ENCODE results near the gene CGB1. TPM values are rescaled to one million over a fixed set of nuclear protein-coding genes. Genes with fewer than 3 reads are reported as not detected.

Gene CGB1

GRCh38 chr19:48989701-48990291, 46.9 kb downstream of the CGB1 start:
- Histone ChIP-seq H3K4me2 (ENCODE audit: low read length) (peak overlapping the region; percentile 58), H3K27me3 (ENCODE audit: control insufficient read depth, insufficient read depth, low read length) (no peaks in the 10 kb centered on the region), H3K4me3 (ENCODE audit: low read length) (peak overlapping the region; percentile 43), H3K9ac (ENCODE audit: low read depth, low read length) (peak overlapping the region; percentile 57), H3K36me3 (ENCODE audit: insufficient read depth, low read length) (peaks cover 41% of the 10 kb centered on the region), H3K4me1 (ENCODE audit: control insufficient read depth, insufficient read depth, low read length) (peaks cover 28% of the 10 kb centered on the region), H3K9me3 (replicated peaks; ENCODE audit: low read length) (no peaks in the 10 kb centered on the region)

GRCh38 chr19:48988860-48989259, 47.8 kb downstream of the CGB1 start:
- Histone ChIP-seq H3K9ac (ENCODE audit: low read depth, low read length) (no peak overlapping the region), H3K36me3 (ENCODE audit: insufficient read depth, low read length) (peaks cover 44% of the 10 kb centered on the region), H3K27me3 (ENCODE audit: control insufficient read depth, insufficient read depth, low read length) (no peaks in the 10 kb centered on the region), H3K4me2 (ENCODE audit: low read length) (no peak overlapping the region), H3K9me3 (replicated peaks; ENCODE audit: low read length) (no peaks in the 10 kb centered on the region), H3K4me1 (ENCODE audit: control insufficient read depth, insufficient read depth, low read length) (peaks cover 27% of the 10 kb centered on the region), H3K4me3 (ENCODE audit: low read length) (no peak overlapping the region)

- Histone ChIP-seq H3K36me3 (ENCODE audit: insufficient read depth, low read length) (peaks cover 50% of the 10 kb centered on the region), H3K4me2 (ENCODE audit: low read length) (no peak overlapping the region), H3K9ac (ENCODE audit: low read depth, low read length) (no peak overlapping the region)
These were observed 48.4 kb downstream of the CGB1 start for GRCh38 chr19:48988286-48988685.

GRCh38 chr19:48987323-48987722, 49.4 kb downstream of the CGB1 start:
- Histone ChIP-seq H3K9ac (ENCODE audit: low read depth, low read length) (no peak overlapping the region), H3K9me3 (replicated peaks; ENCODE audit: low read length) (no peaks in the 10 kb centered on the region), H3K4me3 (ENCODE audit: low read length) (no peak overlapping the region), H3K27me3 (ENCODE audit: control insufficient read depth, insufficient read depth, low read length) (no peaks in the 10 kb centered on the region), H3K4me2 (ENCODE audit: low read length) (no peak overlapping the region), H3K4me1 (ENCODE audit: control insufficient read depth, insufficient read depth, low read length) (peaks cover 27% of the 10 kb centered on the region), H3K36me3 (ENCODE audit: insufficient read depth, low read length) (peaks cover 59% of the 10 kb centered on the region)

More at GRCh38 chr19:48988286-48988685, 48.4 kb downstream of the CGB1 start:
- Histone ChIP-seq H3K4me3 (ENCODE audit: low read length) (no peak overlapping the region), H3K4me1 (ENCODE audit: control insufficient read depth, insufficient read depth, low read length) (peaks cover 27% of the 10 kb centered on the region), H3K27me3 (ENCODE audit: control insufficient read depth, insufficient read depth, low read length) (no peaks in the 10 kb centered on the region), H3K9me3 (replicated peaks; ENCODE audit: low read length) (no peaks in the 10 kb centered on the region)

- H3K4me1 ChIP-seq (ENCODE audit: control insufficient read depth, insufficient read depth, low read length) = peaks cover 18% of the 10 kb centered on the region
These were observed 50.5 kb downstream of the CGB1 start for GRCh38 chr19:48986211-48986610.

GRCh38 chr19:48985711-48986110, 51.0 kb downstream of the CGB1 start:
- peaks cover 70% of the 10 kb centered on the region for H3K36me3 ChIP-seq (ENCODE audit: insufficient read depth, low read length)

More at GRCh38 chr19:48986211-48986610, 50.5 kb downstream of the CGB1 start:
- Histone ChIP-seq H3K9ac (ENCODE audit: low read depth, low read length) (no peak overlapping the region), H3K36me3 (ENCODE audit: insufficient read depth, low read length) (peaks cover 69% of the 10 kb centered on the region), H3K27me3 (ENCODE audit: control insufficient read depth, insufficient read depth, low read length) (no peaks in the 10 kb centered on the region), H3K4me3 (ENCODE audit: low read length) (no peak overlapping the region), H3K9me3 (replicated peaks; ENCODE audit: low read length) (no peaks in the 10 kb centered on the region), H3K4me2 (ENCODE audit: low read length) (no peak overlapping the region)

More at GRCh38 chr19:48985711-48986110, 51.0 kb downstream of the CGB1 start:
- Histone ChIP-seq H3K4me3 (ENCODE audit: low read length) (no peak overlapping the region), H3K4me1 (ENCODE audit: control insufficient read depth, insufficient read depth, low read length) (peaks cover 13% of the 10 kb centered on the region), H3K9ac (ENCODE audit: low read depth, low read length) (no peak overlapping the region), H3K27me3 (ENCODE audit: control insufficient read depth, insufficient read depth, low read length) (no peaks in the 10 kb centered on the region), H3K4me2 (ENCODE audit: low read length) (no peak overlapping the region), H3K9me3 (replicated peaks; ENCODE audit: low read length) (no peaks in the 10 kb centered on the region)

Small RNA genes lying within 50 kb of the gene (small RNA-seq; reads per million reads assigned to genes)
- gene MIR6798 (not detected), gene RN7SL708P (not detected)

Measured in skeletal muscle satellite cell (primary cell).